HFF-Myc (cell line): ENCODE results near the gene PDCD2L.

Source experiments
- DNase-seq: peaks from one replicate; pipeline ENCODE4 v3.0.0-alpha.2; 2011; ENCODE audit warnings: low read depth; ENCODE audit errors: extremely low read depth
- H3K4me3 ChIP-seq: replicated peaks from 2 replicates; pipeline ENCODE4 v1.5.1; 2011; ENCODE audit warnings: low read depth, mild to moderate bottlenecking, control low read depth, low read length
- CTCF ChIP-seq: IDR thresholded peaks from 2 replicates; pipeline ENCODE4 v1.5.1; 2012; ENCODE audit warnings: mild to moderate bottlenecking, low read depth, low read length, control low read depth; ENCODE audit errors: missing control alignments

PDCD2L gene

DNA sequence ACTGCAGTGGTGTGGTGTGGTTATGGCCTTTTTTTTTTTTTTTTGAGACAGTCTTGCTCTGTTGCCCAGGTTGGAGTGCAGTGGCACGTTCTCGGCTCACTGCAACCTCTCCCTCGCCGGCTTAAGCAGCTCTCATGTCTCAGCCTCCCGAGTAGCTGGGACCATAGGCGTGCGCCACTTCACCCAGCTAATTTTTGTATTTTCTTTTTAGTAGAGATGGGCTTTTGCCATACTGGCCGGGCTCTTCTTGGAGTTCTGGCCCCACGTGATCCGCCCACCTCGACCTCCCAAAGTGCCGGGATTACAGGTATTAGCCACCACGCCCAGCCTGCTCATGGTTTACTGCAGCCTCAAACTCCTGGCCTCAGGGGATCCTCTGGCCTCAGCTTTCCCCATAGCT lies 7.0 kb downstream of the PDCD2L start:
- no peak overlapping the region for H3K4me3 ChIP-seq
- TF ChIP-seq CTCF: no peak
- DNase-seq: no peak

- no peak for TF ChIP-seq CTCF
- H3K4me3 ChIP-seq: no peak overlapping the region
- DNase-seq: peak; percentile 9
Observed at GRCh38 chr19:34416021-34416545, 11.9 kb downstream of the PDCD2L start.

DNA sequence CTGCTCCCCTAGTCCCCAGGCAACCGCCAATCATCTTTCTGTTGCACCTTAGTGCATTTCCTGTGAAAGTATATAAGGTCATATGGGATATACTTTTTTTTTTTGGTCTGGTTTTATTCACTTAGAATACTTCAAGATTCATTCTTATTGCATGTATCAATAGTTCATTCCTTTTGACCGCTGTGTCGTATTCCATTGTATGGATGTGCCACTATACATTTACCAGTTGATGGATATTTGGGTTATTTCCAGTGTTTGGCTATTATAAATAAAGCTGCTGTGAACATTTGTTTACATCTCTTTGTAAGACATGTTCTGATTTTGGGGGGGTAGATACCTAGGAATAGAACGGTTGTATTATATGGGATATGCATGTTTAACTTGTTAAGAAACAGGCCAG lies 14.1 kb downstream of the PDCD2L start:
- no peak for DNase-seq
- no peak overlapping the region for H3K4me3 ChIP-seq
- TF ChIP-seq CTCF: no peak

- no peak for DNase-seq
- no peak overlapping the region for H3K4me3 ChIP-seq
- TF ChIP-seq CTCF: no peak
Observed at GRCh38 chr19:34426096-34426661, 22.0 kb downstream of the PDCD2L start.

GRCh38 chr19:34428549-34429285 lies 24.5 kb downstream of the PDCD2L start:
- DNase-seq: no peak

DNA sequence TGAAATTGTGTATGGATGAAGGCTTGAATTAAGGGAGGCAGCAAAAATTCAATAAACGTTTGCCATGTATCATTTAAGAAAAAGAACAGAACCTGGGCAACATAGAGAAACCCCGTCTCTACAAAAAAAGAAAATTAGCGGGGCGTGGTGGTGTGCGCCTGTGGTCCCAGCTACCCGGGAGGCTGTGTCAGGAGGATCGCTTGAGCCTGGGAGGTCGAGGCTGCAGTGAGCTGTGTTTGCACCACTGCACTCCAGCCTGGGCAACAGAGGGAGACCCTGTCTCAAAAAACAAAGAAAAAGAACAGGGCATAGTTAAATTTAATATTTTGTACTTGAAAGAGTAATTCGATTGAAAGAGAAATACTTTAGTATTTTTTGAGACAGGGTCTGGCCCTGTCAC lies 25.4 kb downstream of the PDCD2L start:
- no peak for TF ChIP-seq CTCF
- peak overlapping the region; percentile 91 for H3K4me3 ChIP-seq
- DNase-seq: no peak

More at GRCh38 chr19:34428549-34429285, 24.5 kb downstream of the PDCD2L start:
- TF ChIP-seq CTCF: no peak
- peak overlapping the region; percentile 91 for H3K4me3 ChIP-seq
